Ishikawa (cell line): Measurements from ENCODE around the gene COG1.
A peak's percentile ranks its signal among the peaks of the same experiment; 100 is the strongest.

Experiments used
- CEBPB ChIP-seq: IDR thresholded peaks from 2 replicates; pipeline ENCODE4 v1.6.1; 2012
- CREB1 ChIP-seq: IDR thresholded peaks from 2 replicates; pipeline ENCODE4 v1.6.1; 2012; ENCODE audit warnings: low read depth
- EGR1 ChIP-seq: IDR thresholded peaks from 2 replicates; pipeline ENCODE4 v1.6.1; 2012
- EP300 ChIP-seq: IDR thresholded peaks from 2 replicates; pipeline ENCODE4 v1.6.1; 2012; ENCODE audit warnings: borderline replicate concordance
- FOXM1 ChIP-seq: IDR thresholded peaks from 2 replicates; pipeline ENCODE4 v1.6.1; 2012; ENCODE audit warnings: low read depth, borderline replicate concordance
- MAX ChIP-seq: IDR thresholded peaks from 2 replicates; pipeline ENCODE4 v1.6.1; 2012
- NFIC ChIP-seq: IDR thresholded peaks from 2 replicates; pipeline ENCODE4 v1.6.1; 2012
- RAD21 ChIP-seq: IDR thresholded peaks from 2 replicates; pipeline ENCODE4 v1.6.1; 2012; ENCODE audit warnings: low read depth
- REST ChIP-seq: IDR thresholded peaks from 2 replicates; pipeline ENCODE4 v1.6.1; 2012; ENCODE audit warnings: low read depth, mild to moderate bottlenecking
- TAF1 ChIP-seq: IDR thresholded peaks from 2 replicates; pipeline ENCODE4 v1.6.1; 2012; ENCODE audit warnings: low read depth, mild to moderate bottlenecking
- TEAD4 ChIP-seq: IDR thresholded peaks from 2 replicates; pipeline ENCODE4 v1.6.1; 2012
- YY1 ChIP-seq: IDR thresholded peaks from 2 replicates; pipeline ENCODE4 v1.6.1; 2012; ENCODE audit warnings: low read depth
- ZBTB7A ChIP-seq: IDR thresholded peaks from 2 replicates; pipeline ENCODE4 v1.6.1; 2012; ENCODE audit warnings: low read depth
- TF ChIP-seq, protein P1 (sequence below): IDR thresholded peaks from 2 replicates; pipeline ENCODE4 v1.6.1; 2012

DNA sequence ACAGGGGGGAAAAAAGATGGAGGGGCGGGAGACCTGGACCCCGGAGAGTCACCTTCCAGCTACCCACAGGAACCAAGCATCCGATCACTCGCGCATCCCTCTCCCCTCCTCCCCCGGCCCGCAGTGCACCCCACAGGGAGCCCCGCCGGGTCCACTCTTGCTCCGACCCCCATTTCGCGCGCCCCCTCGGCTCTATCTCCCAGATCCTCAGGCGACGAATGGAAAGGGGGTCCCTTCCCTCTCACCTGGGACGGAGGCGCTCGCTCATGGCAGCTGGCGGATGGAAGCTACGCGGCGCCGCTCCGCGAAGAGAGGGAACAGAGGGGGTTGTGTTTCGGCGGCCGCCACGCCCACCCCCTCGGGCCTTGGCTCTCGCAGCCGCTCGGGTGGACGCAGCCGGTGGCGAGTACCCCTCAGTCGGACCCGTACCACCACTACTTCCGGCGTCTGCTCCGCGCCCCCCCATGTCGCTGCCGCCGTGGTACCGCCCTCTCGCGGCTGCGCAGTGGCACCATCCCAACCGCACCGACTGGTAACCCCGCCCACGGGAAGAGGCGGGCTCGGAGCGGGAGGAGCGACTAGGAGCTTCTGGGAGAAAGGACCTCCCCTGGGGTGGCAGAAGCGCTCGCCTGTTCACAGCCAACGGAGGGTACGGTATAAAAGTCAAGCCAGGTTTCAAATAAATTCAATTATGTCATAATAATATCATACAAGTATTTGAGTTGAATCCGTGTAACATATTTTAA lies 39.2 kb downstream of the COG1 start:
- TF ChIP-seq, protein P1, sequence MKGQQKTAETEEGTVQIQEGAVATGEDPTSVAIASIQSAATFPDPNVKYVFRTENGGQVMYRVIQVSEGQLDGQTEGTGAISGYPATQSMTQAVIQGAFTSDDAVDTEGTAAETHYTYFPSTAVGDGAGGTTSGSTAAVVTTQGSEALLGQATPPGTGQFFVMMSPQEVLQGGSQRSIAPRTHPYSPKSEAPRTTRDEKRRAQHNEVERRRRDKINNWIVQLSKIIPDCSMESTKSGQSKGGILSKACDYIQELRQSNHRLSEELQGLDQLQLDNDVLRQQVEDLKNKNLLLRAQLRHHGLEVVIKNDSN: peak; percentile 4; the same call in 1 of the 2 replicates
- TF ChIP-seq FOXM1: no peak
- no peak; the same call in 1 of the 2 replicates for TF ChIP-seq MAX
- peak; percentile 22; the same call in 1 of the 2 replicates for TF ChIP-seq EGR1
- peak; percentile 66; the same call in 1 of the 2 replicates for TF ChIP-seq ZBTB7A
- TF ChIP-seq TAF1: peak; percentile 70
- peak; percentile 61 for TF ChIP-seq YY1
- no peak for TF ChIP-seq REST
- no peak for TF ChIP-seq CEBPB
- TF ChIP-seq EP300: no peak; the same call in 1 of the 2 replicates
- no peak for TF ChIP-seq RAD21
- no peak for TF ChIP-seq NFIC
- TF ChIP-seq TEAD4: no peak
- TF ChIP-seq CREB1: no peak
